Choroid plexus epithelial cell (primary cell): ENCODE data around the gene EIF2B1.
A peak's percentile ranks its signal among the peaks of the same experiment; 100 is the strongest.

Experiments used
- DNase-seq: peaks from one replicate; pipeline ENCODE4 v3.0.0-alpha.2; 2010; ENCODE audit warnings: low read depth
- H3K4me3 ChIP-seq: 2 replicates; pipeline ENCODE4 v1.5.1; 2011; ENCODE audit warnings: low read depth, mild to moderate bottlenecking, control low read depth, low read length, moderate library complexity
- TF ChIP-seq, protein P1 (sequence below): conservative IDR thresholded peaks from 2 replicates; pipeline ENCODE4 v1.5.1; 2011; ENCODE audit warnings: low read depth, mild to moderate bottlenecking, control low read depth, inconsistent platforms, low read length, moderate library complexity

EIF2B1 gene

GRCh38 chr12:123572391-123572790, 61.1 kb downstream of the EIF2B1 start:
- no peak overlapping the region for H3K4me3 ChIP-seq
- no peak for DNase-seq
- TF ChIP-seq, protein P1, sequence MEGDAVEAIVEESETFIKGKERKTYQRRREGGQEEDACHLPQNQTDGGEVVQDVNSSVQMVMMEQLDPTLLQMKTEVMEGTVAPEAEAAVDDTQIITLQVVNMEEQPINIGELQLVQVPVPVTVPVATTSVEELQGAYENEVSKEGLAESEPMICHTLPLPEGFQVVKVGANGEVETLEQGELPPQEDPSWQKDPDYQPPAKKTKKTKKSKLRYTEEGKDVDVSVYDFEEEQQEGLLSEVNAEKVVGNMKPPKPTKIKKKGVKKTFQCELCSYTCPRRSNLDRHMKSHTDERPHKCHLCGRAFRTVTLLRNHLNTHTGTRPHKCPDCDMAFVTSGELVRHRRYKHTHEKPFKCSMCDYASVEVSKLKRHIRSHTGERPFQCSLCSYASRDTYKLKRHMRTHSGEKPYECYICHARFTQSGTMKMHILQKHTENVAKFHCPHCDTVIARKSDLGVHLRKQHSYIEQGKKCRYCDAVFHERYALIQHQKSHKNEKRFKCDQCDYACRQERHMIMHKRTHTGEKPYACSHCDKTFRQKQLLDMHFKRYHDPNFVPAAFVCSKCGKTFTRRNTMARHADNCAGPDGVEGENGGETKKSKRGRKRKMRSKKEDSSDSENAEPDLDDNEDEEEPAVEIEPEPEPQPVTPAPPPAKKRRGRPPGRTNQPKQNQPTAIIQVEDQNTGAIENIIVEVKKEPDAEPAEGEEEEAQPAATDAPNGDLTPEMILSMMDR, result no peak

- H3K4me3 ChIP-seq, result no peak overlapping the region
- peak; percentile 93 for DNase-seq
- TF ChIP-seq, protein P1, result no peak
Measured at GRCh38 chr12:123571343-123571813, 62.1 kb downstream of the EIF2B1 start.
